SK-N-SH (cell line): ENCODE results near the gene KDM4C. TPM values are rescaled to one million over a fixed set of nuclear protein-coding genes. Genes with fewer than 3 reads are reported as not detected.

ENCODE experiments used
- CTCF ChIA-PET: fragments of 300-600, 350-600 bp; formaldehyde crosslinking; extraction: SDS; loops from one replicate; lab custom pipeline; 2021; lab: Yijun Ruan, JAX
- POLR2A ChIA-PET: fragments of 350-600 bp; sonication (Branson Sonifier 250); formaldehyde crosslinking; extraction: SDS; loops from one replicate; lab custom pipeline; 2020; ENCODE audit warnings: antibody characterized with exemption, inconsistent platforms; lab: Yijun Ruan, JAX
- DNase-seq: peaks from one replicate; pipeline ENCODE4 v3.0.0; 2012
- H2AFZ ChIP-seq: fragments of 200-600 bp; sonication (generic); 2 replicates; pipeline ENCODE4 v1.8.1; 2016; ENCODE audit warnings: antibody characterized with exemption, mild to moderate bottlenecking, low read depth
- H3F3A ChIP-seq: fragments of 200-600 bp; sonication (generic); replicated peaks from 2 replicates; pipeline ENCODE3; 2016; ENCODE audit warnings: antibody characterized with exemption, mild to moderate bottlenecking; ENCODE audit not compliant: insufficient read depth
- H3K27ac ChIP-seq, 2 experiments: fragments of 200-500 bp in 1 of 2; fragments of 200-600 bp in 1 of 2; sonication (Bioruptor generic) in 1 of 2; sonication (generic), shearing (Covaris generic) in 1 of 2; 2 replicates each; pipeline versions ENCODE4 v1.5.1 to v1.6.1; 2014 to 2016; ENCODE audit warnings: low read depth in 2 of 2, inconsistent platforms in 1 of 2, low read length in 1 of 2, mild to moderate bottlenecking in 1 of 2, mixed read lengths in 1 of 2
- H3K27me3 ChIP-seq: fragments of 200-600 bp; sonication (generic), shearing (Covaris generic); 2 replicates; pipeline ENCODE4 v1.6.1; 2016; ENCODE audit warnings: mixed run types; ENCODE audit not compliant: insufficient read depth
- H3K36me3 ChIP-seq, 2 experiments: fragments of 200-500 bp in 1 of 2; fragments of 200-600 bp in 1 of 2; sonication (Bioruptor generic) in 1 of 2; sonication (generic) in 1 of 2; replicated peaks in 1 of 2; 2 replicates each; pipeline versions ENCODE3 to v1.5.1; 2014 to 2016; ENCODE audit warnings: low read length in 1 of 2, mild to moderate bottlenecking in 1 of 2; ENCODE audit not compliant: insufficient read depth in 2 of 2, control insufficient read depth in 1 of 2
- H3K4me1 ChIP-seq, 2 experiments: fragments of 200-500 bp in 1 of 2; fragments of 200-600 bp in 1 of 2; sonication (Bioruptor generic) in 1 of 2; sonication (generic), shearing (Covaris generic) in 1 of 2; 2 replicates each; pipeline versions ENCODE4 v1.5.1 to v1.6.1; 2014 to 2016; ENCODE audit warnings: low read depth in 1 of 2, low read length in 1 of 2, mixed run types in 1 of 2; ENCODE audit not compliant: insufficient read depth in 2 of 2, control insufficient read depth in 1 of 2
- H3K4me2 ChIP-seq: fragments of 200-600 bp; sonication (generic), shearing (Covaris generic); 2 replicates; pipeline ENCODE4 v1.6.1; 2017; ENCODE audit warnings: mixed run types
- H3K4me3 ChIP-seq, 2 experiments: fragments of 200-500 bp in 1 of 2; fragments of 200-600 bp in 1 of 2; sonication (Bioruptor generic) in 1 of 2; sonication (generic), shearing (Covaris generic) in 1 of 2; 2 replicates each; pipeline versions ENCODE4 v1.5.1 to v1.8.1; 2014 to 2016; ENCODE audit warnings: low read depth in 2 of 2, inconsistent platforms in 1 of 2, low read length in 1 of 2, mild to moderate bottlenecking in 1 of 2, mixed read lengths in 1 of 2, moderate library complexity in 1 of 2
- H3K79me2 ChIP-seq: fragments of 200-600 bp; sonication (generic); 2 replicates; pipeline ENCODE4 v1.8.1; 2017; ENCODE audit warnings: mild to moderate bottlenecking; ENCODE audit not compliant: insufficient read depth
- H3K9ac ChIP-seq: fragments of 200-600 bp; sonication (generic); 2 replicates; pipeline ENCODE4 v1.6.1; 2017; ENCODE audit warnings: mixed run types
- H3K9me2 ChIP-seq: fragments of 200-600 bp; sonication (generic); 2 replicates; pipeline ENCODE4 v1.6.1; 2017; ENCODE audit warnings: mixed run types
- H3K9me3 ChIP-seq: fragments of 200-600 bp; sonication (generic); 2 replicates; pipeline ENCODE4 v1.6.1; 2017; ENCODE audit warnings: mixed run types, mild to moderate bottlenecking, moderate library complexity
- H4K20me1 ChIP-seq: fragments of 200-600 bp; sonication (generic); 2 replicates; pipeline ENCODE4 v1.6.1; 2017; ENCODE audit warnings: mild to moderate bottlenecking, mixed run types; ENCODE audit not compliant: insufficient read depth
- ELF1 ChIP-seq: IDR thresholded peaks from 2 replicates; pipeline ENCODE4 v1.4.0; 2012
- EP300 ChIP-seq, 2 experiments: IDR thresholded peaks; 2 replicates each; pipeline versions ENCODE4 v1.4.0 to v1.6.1; 2012; ENCODE audit warnings: borderline replicate concordance in 1 of 2, low read depth in 1 of 2, low read length in 1 of 2
- EZH2phosphoT487 ChIP-seq: fragments of 200-600 bp; sonication (generic); IDR thresholded peaks from 2 replicates; pipeline ENCODE4 v1.6.1; 2017; ENCODE audit warnings: low read depth, mixed run types, mild to moderate bottlenecking, antibody characterized with exemption, moderate library complexity, borderline replicate concordance
- GABPA ChIP-seq: IDR thresholded peaks from 2 replicates; pipeline ENCODE4 v1.4.0; 2012; ENCODE audit warnings: low read depth, mild to moderate bottlenecking
- GATA2 ChIP-seq: sonication (generic); formaldehyde crosslinking; IDR thresholded peaks from 2 replicates; pipeline ENCODE4 v1.5.0; 2020; ENCODE audit warnings: mild to moderate bottlenecking, missing genetic modification reagents
- NRF1 ChIP-seq: IDR thresholded peaks from 2 replicates; pipeline ENCODE4 v1.6.1; 2012; ENCODE audit warnings: low read depth, mild to moderate bottlenecking, low read length
- POLR2AphosphoS5 ChIP-seq: IDR thresholded peaks from 2 replicates; pipeline ENCODE4 v1.6.1; 2012; ENCODE audit warnings: low read depth, low read length
- RAD21 ChIP-seq: IDR thresholded peaks from 2 replicates; pipeline ENCODE4 v1.6.1; 2012; ENCODE audit warnings: mild to moderate bottlenecking, low read length
- RCOR1 ChIP-seq: fragments of 150-350 bp; IDR thresholded peaks from 2 replicates; pipeline ENCODE4 v1.6.1; 2017; ENCODE audit warnings: antibody characterized with exemption, low read length
- RXRA ChIP-seq: IDR thresholded peaks from 2 replicates; pipeline ENCODE4 v1.4.0; 2012; ENCODE audit warnings: low read depth, mild to moderate bottlenecking, borderline replicate concordance
- SIN3A ChIP-seq: IDR thresholded peaks from 2 replicates; pipeline ENCODE4 v1.6.1; 2012; ENCODE audit warnings: low read depth, mild to moderate bottlenecking, low read length, moderate library complexity, borderline replicate concordance
- TCF12 ChIP-seq: IDR thresholded peaks from 2 replicates; pipeline ENCODE4 v1.4.0; 2012
- YY1 ChIP-seq: IDR thresholded peaks from 2 replicates; pipeline ENCODE4 v1.4.0; 2012; ENCODE audit warnings: low read depth, mild to moderate bottlenecking
- WGBS: methylation state at CpG from one replicate; pipeline ENCODE4 v1.1.6; 2017; ENCODE audit warnings: low lambda C conversion rate; 5-methylcytosine and 5-hydroxymethylcytosine counted together
- polyA plus RNA-seq, 3 experiments: library from polyadenylated mRNA; depleted of rRNA; stranded (reverse); fragments of >200 nt; gene quantifications; 2 replicates each; pipeline ENCODE4 v1.2.3, GENCODE V29; 2012
- TF ChIP-seq, protein P1 (sequence below): IDR thresholded peaks from 2 replicates; pipeline ENCODE4 v1.4.0; 2012; ENCODE audit warnings: low read depth
- TF ChIP-seq, protein P2 (sequence below): fragments of 150-350 bp; IDR thresholded peaks from 2 replicates; pipeline ENCODE4 v1.6.1; 2016; ENCODE audit warnings: mild to moderate bottlenecking, low read depth, low read length
- TF ChIP-seq, protein P3 (sequence below): IDR thresholded peaks from 2 replicates; pipeline ENCODE4 v1.6.1; 2012; ENCODE audit warnings: mild to moderate bottlenecking, low read depth, low read length, moderate library complexity
- TF ChIP-seq, protein P4 (sequence below): IDR thresholded peaks from 2 replicates; pipeline ENCODE4 v1.4.0; 2012; ENCODE audit warnings: low read depth, borderline replicate concordance
- TF ChIP-seq, protein P5 (sequence below): IDR thresholded peaks from 2 replicates; pipeline ENCODE4 v1.4.0; 2012; ENCODE audit warnings: low read depth, borderline replicate concordance

Gene KDM4C
- polyA plus RNA-seq, 1 of the 3 experiments (the other 2 are of a cell fraction), result 9.4 TPM

DNA sequence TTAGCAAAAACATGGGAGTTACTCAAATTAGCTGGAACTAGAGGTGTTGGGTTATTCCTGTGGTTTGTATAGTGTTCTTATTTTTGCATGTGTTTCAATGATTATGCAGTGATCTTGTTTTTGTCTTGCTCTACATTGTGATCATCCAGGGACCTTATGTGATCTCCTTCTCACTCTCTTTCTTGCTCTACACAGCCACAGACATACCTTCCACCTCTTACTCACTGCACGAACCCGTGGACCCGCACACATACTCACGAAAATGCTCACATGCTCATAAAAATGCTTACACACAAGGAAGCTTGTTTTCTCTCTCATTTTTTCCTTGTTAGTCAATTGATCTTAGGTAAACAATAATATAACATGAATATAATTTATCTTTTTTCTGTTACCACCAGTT lies 187.1 kb downstream of the KDM4C start:
- Histone ChIP-seq H3K27ac (no peak overlapping the region; a peak in 1 of 4 replicates), H3K4me3 (no peak overlapping the region), H3K9me3 (no peaks in the 10 kb centered on the region), H3K27me3 (no peaks in the 10 kb centered on the region), H3K4me1 (peaks cover 13 to 17% of the 10 kb centered on the region in 2 experiments; a peak in 3 of 4 replicates), H3K4me2 (no peak overlapping the region), H3K9ac (no peak overlapping the region), H3K79me2 (no peaks in the 10 kb centered on the region), H2AFZ (no peak overlapping the region), H3F3A (no peaks in the 10 kb centered on the region), H3K36me3 (no peaks in the 10 kb centered on the region), H4K20me1 (no peaks in the 10 kb centered on the region), H3K9me2 (no peaks in the 10 kb centered on the region)
- TF ChIP-seq NRF1, result no peak
- TF ChIP-seq, protein P1, sequence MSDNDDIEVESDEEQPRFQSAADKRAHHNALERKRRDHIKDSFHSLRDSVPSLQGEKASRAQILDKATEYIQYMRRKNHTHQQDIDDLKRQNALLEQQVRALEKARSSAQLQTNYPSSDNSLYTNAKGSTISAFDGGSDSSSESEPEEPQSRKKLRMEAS, result no peak
- no peak for TF ChIP-seq RXRA
- TF ChIP-seq YY1, result no peak
- TF ChIP-seq GABPA, result no peak
- TF ChIP-seq, protein P2, sequence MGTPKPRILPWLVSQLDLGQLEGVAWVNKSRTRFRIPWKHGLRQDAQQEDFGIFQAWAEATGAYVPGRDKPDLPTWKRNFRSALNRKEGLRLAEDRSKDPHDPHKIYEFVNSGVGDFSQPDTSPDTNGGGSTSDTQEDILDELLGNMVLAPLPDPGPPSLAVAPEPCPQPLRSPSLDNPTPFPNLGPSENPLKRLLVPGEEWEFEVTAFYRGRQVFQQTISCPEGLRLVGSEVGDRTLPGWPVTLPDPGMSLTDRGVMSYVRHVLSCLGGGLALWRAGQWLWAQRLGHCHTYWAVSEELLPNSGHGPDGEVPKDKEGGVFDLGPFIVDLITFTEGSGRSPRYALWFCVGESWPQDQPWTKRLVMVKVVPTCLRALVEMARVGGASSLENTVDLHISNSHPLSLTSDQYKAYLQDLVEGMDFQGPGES, result no peak
- TF ChIP-seq RAD21, result no peak
- no peak for TF ChIP-seq TCF12
- TF ChIP-seq SIN3A, result no peak
- no peak for TF ChIP-seq GATA2
- DNase-seq, result no peak
- WGBS, result 84% methylated on average over 4 of the region's 4 CpGs
- CTCF ChIA-PET, result interaction anchor here (1.3 to 2.1 kb wide), 5 partner anchors 10 to 108 kb away, joined by 3 to 7 read pairs (median 3); no protein-coding TSS in a partner anchor
- POLR2A ChIA-PET, result no interaction called here

DNA sequence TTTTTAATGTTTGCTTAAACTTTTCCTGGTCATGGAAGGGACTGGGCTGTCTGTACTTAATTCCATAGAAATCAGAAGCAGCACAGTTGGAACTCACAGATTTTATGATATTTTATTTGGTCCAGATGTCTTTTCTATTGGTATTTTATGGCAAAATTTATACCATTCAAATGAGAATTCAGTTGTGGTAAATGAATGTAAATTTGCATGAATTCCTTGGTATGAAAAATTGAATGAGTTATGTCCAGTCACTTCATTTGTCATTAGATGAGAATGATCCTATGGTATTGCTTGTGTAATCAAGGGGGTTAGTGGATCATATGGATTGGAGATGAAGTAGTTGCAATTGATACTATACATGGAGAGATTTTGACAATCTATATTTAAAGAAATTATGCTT lies 188.0 kb downstream of the KDM4C start:
- no peak overlapping the region for H3K4me2 ChIP-seq
- no peak overlapping the region for H3K27ac ChIP-seq
- H3K79me2 ChIP-seq, result no peaks in the 10 kb centered on the region
- H3F3A ChIP-seq, result no peaks in the 10 kb centered on the region
- no peaks in the 10 kb centered on the region for H4K20me1 ChIP-seq
- no peaks in the 10 kb centered on the region for H3K9me2 ChIP-seq
- POLR2A ChIA-PET, result interaction anchor here (0.7 kb wide), 1 partner anchor 77 kb away, joined by 3 read pairs; no protein-coding TSS in a partner anchor
- H3K4me3 ChIP-seq, result no peak overlapping the region
- no peaks in the 10 kb centered on the region for H3K9me3 ChIP-seq
- H2AFZ ChIP-seq, result no peak overlapping the region
- CTCF ChIA-PET, result interaction anchor here (1.5 kb wide), 1 partner anchor 16 kb away, joined by 3 read pairs; no protein-coding TSS in a partner anchor
- H3K36me3 ChIP-seq, result no peaks in the 10 kb centered on the region
- no peak for DNase-seq
- H3K9ac ChIP-seq, result no peak overlapping the region
- no peaks in the 10 kb centered on the region for H3K27me3 ChIP-seq
- H3K4me1 ChIP-seq, result peaks cover 13 to 17% of the 10 kb centered on the region in 2 experiments; a peak in 3 of 4 replicates
- TF ChIP-seq EP300 (IDR thresholded peaks at IDR 0.05; ENCODE audit: borderline replicate concordance in 1 of 2, low read depth in 1 of 2, low read length in 1 of 2) (no peak), RAD21 (no peak), EZH2phosphoT487 (no peak), RXRA (no peak), ELF1 (no peak), RCOR1 (no peak), POLR2AphosphoS5 (no peak)
- TF ChIP-seq, protein P2, result no peak
- TF ChIP-seq, protein P3, sequence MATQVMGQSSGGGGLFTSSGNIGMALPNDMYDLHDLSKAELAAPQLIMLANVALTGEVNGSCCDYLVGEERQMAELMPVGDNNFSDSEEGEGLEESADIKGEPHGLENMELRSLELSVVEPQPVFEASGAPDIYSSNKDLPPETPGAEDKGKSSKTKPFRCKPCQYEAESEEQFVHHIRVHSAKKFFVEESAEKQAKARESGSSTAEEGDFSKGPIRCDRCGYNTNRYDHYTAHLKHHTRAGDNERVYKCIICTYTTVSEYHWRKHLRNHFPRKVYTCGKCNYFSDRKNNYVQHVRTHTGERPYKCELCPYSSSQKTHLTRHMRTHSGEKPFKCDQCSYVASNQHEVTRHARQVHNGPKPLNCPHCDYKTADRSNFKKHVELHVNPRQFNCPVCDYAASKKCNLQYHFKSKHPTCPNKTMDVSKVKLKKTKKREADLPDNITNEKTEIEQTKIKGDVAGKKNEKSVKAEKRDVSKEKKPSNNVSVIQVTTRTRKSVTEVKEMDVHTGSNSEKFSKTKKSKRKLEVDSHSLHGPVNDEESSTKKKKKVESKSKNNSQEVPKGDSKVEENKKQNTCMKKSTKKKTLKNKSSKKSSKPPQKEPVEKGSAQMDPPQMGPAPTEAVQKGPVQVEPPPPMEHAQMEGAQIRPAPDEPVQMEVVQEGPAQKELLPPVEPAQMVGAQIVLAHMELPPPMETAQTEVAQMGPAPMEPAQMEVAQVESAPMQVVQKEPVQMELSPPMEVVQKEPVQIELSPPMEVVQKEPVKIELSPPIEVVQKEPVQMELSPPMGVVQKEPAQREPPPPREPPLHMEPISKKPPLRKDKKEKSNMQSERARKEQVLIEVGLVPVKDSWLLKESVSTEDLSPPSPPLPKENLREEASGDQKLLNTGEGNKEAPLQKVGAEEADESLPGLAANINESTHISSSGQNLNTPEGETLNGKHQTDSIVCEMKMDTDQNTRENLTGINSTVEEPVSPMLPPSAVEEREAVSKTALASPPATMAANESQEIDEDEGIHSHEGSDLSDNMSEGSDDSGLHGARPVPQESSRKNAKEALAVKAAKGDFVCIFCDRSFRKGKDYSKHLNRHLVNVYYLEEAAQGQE, result no peak
- TF ChIP-seq, protein P4, sequence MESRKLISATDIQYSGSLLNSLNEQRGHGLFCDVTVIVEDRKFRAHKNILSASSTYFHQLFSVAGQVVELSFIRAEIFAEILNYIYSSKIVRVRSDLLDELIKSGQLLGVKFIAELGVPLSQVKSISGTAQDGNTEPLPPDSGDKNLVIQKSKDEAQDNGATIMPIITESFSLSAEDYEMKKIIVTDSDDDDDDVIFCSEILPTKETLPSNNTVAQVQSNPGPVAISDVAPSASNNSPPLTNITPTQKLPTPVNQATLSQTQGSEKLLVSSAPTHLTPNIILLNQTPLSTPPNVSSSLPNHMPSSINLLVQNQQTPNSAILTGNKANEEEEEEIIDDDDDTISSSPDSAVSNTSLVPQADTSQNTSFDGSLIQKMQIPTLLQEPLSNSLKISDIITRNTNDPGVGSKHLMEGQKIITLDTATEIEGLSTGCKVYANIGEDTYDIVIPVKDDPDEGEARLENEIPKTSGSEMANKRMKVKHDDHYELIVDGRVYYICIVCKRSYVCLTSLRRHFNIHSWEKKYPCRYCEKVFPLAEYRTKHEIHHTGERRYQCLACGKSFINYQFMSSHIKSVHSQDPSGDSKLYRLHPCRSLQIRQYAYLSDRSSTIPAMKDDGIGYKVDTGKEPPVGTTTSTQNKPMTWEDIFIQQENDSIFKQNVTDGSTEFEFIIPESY, result no peak
- TF ChIP-seq, protein P1, result no peak
- TF ChIP-seq, protein P5, sequence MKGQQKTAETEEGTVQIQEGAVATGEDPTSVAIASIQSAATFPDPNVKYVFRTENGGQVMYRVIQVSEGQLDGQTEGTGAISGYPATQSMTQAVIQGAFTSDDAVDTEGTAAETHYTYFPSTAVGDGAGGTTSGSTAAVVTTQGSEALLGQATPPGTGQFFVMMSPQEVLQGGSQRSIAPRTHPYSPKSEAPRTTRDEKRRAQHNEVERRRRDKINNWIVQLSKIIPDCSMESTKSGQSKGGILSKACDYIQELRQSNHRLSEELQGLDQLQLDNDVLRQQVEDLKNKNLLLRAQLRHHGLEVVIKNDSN, result no peak
